Neural crest cell (in vitro differentiated cells): Measurements from ENCODE around the gene ERGIC3. TPM values are rescaled to one million over a fixed set of nuclear protein-coding genes. Genes with fewer than 3 reads are reported as not detected.
A peak's percentile ranks its signal among the peaks of the same experiment; 100 is the strongest.

Experiments used
- DNase-seq: peaks from one replicate; pipeline ENCODE4 v3.0.0; 2021; ENCODE audit warnings: low read depth, mixed read lengths, low spot score
- H3K27ac Mint-ChIP-seq: one replicate; pipeline ENCODE4 v1.8.0; 2021; ENCODE audit warnings: mild to moderate bottlenecking, mixed read lengths; ENCODE audit not compliant: unreplicated experiment
- H3K27me3 Mint-ChIP-seq: 2 replicates; pipeline ENCODE4 v1.8.0; 2021; ENCODE audit warnings: low read depth, mild to moderate bottlenecking, mixed read lengths
- H3K36me3 Mint-ChIP-seq: 2 replicates; pipeline ENCODE4 v1.8.0; 2021; ENCODE audit warnings: low read depth, mild to moderate bottlenecking, mixed read lengths
- H3K4me1 Mint-ChIP-seq: 2 replicates; pipeline ENCODE4 v1.8.0; 2021; ENCODE audit warnings: mixed read lengths
- H3K4me3 Mint-ChIP-seq: one replicate; pipeline ENCODE4 v1.8.0; 2021; ENCODE audit warnings: mild to moderate bottlenecking, mixed read lengths
- H3K9me3 Mint-ChIP-seq: 2 replicates; pipeline ENCODE4 v1.8.0; 2021; ENCODE audit warnings: mixed read lengths
- CTCF ChIP-seq: fragments of 200-600 bp; sonication (generic); conservative IDR thresholded peaks from 2 replicates; pipeline ENCODE4 v1.5.0; 2021; ENCODE audit warnings: antibody characterized with exemption, mild to moderate bottlenecking
- long read RNA-seq: library from polyadenylated mRNA; unstranded; transcript quantifications from one replicate; pipeline ENCODE4 v2.0.0, GENCODE V29; 2020
- total RNA-seq: library from RNA; stranded (reverse); gene quantifications from 2 replicates; pipeline ENCODE4 v1.2.1, GENCODE V29; 2021

ERGIC3 gene
- 250 and 267 TPM in 2 replicates for total RNA-seq
- long read RNA-seq, transcript ERGIC3-202 (13 exons, 1,359 nt): major isoform, 263 of 297 reads
- long read RNA-seq, partial matches to known transcripts: 5 of 297 reads
- long read RNA-seq, other reads (novel, unspliced or antisense): 27 of 297 reads

GRCh38 chr20:35541783-35542662 lies at the start of gene ERGIC3:
TSS of gene ERGIC3 (plus strand) at chr20:35542078. CDS start at chr20:35542098, 20 bp downstream.
- peak; percentile 97 for DNase-seq
- Mint-ChIP-seq H3K4me1 (peaks cover 31% of the 10 kb centered on the region), H3K4me3 (peak within 1 kb of the TSS; percentile 93), H3K27me3 (no peaks in the 10 kb centered on the region), H3K9me3 (no peaks in the 10 kb centered on the region), H3K36me3 (peaks cover 3% of the 10 kb centered on the region), H3K27ac (peak within 1 kb of the TSS; percentile 93)
- TF ChIP-seq CTCF: no peak

DNA sequence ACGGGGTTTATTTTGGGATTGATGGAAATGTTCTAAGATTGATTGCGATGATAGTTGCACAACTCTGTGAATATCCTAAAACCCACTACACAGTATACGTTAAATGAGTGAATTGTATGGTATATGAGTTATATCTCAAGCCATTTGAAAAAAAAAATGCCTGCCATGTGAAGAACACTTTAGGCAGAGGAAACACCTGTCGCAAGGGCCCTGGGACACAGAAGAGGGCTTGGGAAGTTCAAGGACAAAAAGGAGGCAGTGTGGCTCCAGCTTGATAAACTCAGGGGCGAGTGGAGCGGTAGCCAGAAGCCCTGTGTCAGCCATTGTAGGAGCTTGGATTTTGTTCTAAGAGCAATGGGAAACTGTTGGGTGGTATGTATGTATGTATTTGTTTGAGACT lies 49.5 kb upstream of the ERGIC3 start:
- H3K4me3 Mint-ChIP-seq: no peak overlapping the region
- DNase-seq: no peak
- no peak for TF ChIP-seq CTCF
- H3K27me3 Mint-ChIP-seq: no peaks in the 10 kb centered on the region
- H3K36me3 Mint-ChIP-seq: peaks cover 7% of the 10 kb centered on the region
- H3K4me1 Mint-ChIP-seq: no peaks in the 10 kb centered on the region
- H3K27ac Mint-ChIP-seq: no peak overlapping the region
- H3K9me3 Mint-ChIP-seq: no peaks in the 10 kb centered on the region

- no peak for DNase-seq
- no peak overlapping the region for H3K4me3 Mint-ChIP-seq
- peak overlapping the region; percentile 43 for H3K27ac Mint-ChIP-seq
- H3K27me3 Mint-ChIP-seq: no peaks in the 10 kb centered on the region
- H3K9me3 Mint-ChIP-seq: no peaks in the 10 kb centered on the region
- H3K4me1 Mint-ChIP-seq: no peaks in the 10 kb centered on the region
- no peak for TF ChIP-seq CTCF
- H3K36me3 Mint-ChIP-seq: peaks cover 3% of the 10 kb centered on the region
Observed at GRCh38 chr20:35496481-35496880, 45.4 kb upstream of the ERGIC3 start.

- no peak for DNase-seq
- no peak for TF ChIP-seq CTCF
- Mint-ChIP-seq H3K27me3 (no peaks in the 10 kb centered on the region), H3K4me3 (no peak overlapping the region), H3K4me1 (no peaks in the 10 kb centered on the region), H3K36me3 (peaks cover 7% of the 10 kb centered on the region), H3K9me3 (no peaks in the 10 kb centered on the region), H3K27ac (no peak overlapping the region)
Observed at GRCh38 chr20:35497320-35497719, 44.6 kb upstream of the ERGIC3 start.

DNA sequence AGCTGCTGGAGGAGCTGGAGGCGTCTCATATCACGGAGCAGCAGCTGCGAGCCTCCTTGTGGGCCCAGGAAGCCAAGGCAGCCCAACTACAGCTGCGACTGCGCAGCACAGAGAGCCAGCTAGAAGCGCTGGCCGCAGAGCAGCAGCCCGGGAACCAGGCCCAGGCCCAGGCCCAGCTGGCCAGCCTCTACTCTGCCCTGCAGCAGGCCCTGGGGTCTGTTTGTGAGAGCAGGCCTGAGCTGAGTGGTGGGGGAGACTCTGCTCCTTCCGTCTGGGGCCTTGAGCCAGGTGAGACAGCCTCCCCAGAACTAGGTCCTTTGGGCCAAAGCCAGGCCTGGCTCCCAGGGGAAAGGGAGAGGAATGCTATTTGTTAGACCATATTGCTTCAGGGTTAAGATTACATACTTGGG lies 44.1 kb upstream of the ERGIC3 start:
- Mint-ChIP-seq H3K4me1 (no peaks in the 10 kb centered on the region), H3K27ac (no peak overlapping the region), H3K9me3 (no peaks in the 10 kb centered on the region), H3K4me3 (no peak overlapping the region), H3K36me3 (peaks cover 10% of the 10 kb centered on the region), H3K27me3 (no peaks in the 10 kb centered on the region)
- TF ChIP-seq CTCF: no peak
- no peak for DNase-seq
